HG03095 (cell line): ENCODE results near the gene LAPTM5.

Experiments
- ATAC-seq: cut with Tn5 transposase; IDR thresholded peaks from one replicate; pipeline ENCODE4 v1.9.1; 2021; ENCODE audit warnings: moderate library complexity; ENCODE audit not compliant: unreplicated experiment

Gene LAPTM5

DNA sequence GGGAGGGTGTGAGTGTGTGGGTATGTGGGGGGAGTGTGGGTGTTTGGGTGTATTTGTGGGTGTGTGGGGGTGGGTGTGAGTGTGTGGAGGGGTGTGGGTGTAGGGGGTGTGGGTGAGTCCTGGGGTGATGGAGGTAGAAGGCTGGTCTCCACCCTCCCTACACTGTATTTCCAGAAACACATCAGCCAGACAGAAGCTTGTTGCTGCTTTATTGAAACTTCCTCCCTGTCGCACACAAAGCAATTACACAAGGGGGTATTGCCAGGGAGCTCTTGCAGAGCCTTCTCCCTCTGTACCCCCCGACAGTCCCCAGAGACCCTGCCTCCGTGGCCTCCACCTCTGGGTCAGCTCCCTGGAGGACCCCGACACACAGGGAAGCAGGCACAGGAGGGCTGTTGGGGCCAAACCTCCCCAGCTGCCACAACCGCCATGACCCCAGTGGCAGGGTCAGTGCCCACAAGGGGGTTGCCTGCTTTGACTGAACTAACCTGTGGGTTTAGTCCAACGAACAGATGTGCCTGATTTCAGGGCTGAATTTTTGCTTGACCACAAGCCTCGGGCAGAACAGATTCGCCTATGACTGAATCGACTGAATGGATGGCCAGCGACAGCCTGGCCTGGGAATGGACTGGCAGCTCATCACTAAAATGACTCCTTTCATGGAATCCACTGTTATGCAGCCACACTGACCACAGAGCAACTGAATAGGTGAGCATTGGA lies 25.1 kb downstream of the LAPTM5 start:
- ATAC-seq, result no peak

DNA sequence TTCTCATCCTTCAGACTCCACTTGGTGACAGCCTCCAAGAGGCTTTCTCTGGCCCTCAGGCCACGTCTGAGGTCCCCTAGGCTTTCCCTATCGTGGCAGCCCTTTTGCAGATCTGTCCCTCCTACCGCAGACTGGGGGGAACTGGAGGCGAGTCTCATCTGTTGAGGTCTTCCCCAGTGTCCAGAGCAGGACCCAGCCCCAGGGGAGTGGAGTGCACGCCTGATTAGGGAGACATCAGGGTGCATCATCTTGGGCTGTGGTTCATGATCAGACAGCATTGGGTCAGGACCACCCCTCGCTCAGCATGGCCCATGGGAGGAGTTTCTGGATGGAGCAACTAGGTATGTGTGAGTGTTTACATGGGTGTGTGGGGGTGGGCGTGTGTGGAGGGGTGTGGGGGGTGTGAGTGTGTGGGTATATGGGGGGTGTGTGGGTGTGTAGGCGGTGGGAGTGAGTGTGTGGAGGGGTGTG lies 25.7 kb downstream of the LAPTM5 start:
- ATAC-seq, result no peak

DNA sequence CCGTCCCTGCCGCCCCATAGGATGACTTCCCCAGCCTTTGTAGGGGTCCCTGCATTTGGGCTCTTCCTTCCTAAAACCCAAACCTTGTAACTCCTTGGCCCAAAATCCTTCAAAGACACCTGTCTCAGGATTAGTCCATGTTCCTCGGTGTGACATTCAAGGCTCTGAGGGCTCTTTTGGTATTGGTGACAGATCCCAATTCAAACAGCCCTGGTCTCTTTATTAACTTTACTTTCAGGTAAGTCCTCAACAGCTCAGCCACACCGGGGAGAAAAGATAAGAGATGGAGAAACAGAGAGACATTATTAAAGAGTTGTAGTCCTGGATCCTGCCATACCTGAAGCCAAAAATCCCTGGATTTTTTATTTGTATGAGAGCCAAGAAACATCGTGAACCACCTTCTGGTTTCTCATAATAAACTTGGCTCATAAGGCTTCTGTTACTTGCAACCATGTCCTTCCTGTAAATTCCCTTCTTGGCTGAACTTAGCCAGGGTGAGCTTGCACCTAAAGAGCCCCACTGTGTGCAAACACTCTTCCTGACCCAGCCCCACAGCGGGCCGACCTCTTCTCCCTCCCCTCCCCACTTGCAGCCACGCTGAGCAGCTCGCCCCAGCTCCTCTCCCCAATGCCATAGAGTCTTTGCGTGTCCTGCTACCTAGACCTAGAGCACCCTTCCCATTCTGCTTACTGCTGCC lies 26.3 kb downstream of the LAPTM5 start:
- ATAC-seq, result no peak

DNA sequence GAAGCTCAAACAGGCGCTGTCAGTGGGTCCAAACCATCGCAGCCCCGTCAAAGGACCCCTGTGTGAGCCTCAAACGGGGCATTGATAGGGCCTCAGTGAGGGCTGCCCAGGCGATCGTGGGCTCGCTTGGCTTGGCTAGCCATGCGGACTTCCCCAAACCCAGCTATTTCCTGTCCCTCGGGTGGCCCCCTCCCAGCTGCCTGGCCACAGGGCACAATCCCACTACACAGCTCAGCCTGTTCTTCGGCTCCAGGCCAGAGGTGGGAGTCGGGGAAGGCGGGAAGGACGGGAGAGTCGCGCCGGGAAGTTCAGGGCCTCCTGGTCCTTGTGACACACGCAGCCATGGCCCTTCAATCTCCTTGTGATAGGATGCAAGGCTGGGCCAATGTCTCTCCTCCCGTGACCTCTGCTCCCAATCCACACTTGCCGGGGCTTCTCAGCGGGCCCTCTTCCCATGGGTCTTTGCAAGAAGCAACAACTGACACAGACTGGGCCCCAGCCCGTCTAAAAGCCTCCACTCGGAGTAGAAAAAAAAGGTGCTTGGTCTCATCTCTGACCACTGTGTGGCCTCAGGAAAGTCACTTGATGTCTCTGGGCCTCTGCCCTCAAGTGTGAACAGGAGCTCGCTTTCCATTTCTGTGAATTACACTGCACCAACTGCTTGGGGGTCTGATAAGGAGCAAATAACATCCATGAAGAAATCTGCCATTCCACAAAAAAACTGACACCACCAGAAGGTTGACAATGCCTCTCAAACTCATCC lies 27.0 kb downstream of the LAPTM5 start:
- no peak for ATAC-seq

DNA sequence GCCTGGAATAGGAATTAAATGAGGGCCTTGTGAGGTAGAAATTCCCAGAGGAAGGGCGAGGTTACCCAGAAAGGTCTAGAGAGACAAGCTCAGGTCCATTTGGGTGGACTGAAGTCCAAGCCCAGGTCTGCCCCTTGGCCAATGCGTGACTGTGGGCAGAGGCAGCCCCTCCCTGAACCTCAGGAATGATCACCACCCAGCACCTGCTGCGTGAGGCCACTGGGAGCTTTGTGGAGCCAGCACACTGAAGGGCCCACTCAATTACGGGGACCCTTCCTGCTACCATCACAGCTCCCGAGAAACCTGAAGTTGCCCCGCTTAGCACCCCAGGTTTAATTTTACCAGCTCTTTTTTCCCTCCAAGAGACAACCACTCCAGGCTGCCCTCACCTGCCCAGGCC lies 27.7 kb downstream of the LAPTM5 start:
- ATAC-seq, result no peak

DNA sequence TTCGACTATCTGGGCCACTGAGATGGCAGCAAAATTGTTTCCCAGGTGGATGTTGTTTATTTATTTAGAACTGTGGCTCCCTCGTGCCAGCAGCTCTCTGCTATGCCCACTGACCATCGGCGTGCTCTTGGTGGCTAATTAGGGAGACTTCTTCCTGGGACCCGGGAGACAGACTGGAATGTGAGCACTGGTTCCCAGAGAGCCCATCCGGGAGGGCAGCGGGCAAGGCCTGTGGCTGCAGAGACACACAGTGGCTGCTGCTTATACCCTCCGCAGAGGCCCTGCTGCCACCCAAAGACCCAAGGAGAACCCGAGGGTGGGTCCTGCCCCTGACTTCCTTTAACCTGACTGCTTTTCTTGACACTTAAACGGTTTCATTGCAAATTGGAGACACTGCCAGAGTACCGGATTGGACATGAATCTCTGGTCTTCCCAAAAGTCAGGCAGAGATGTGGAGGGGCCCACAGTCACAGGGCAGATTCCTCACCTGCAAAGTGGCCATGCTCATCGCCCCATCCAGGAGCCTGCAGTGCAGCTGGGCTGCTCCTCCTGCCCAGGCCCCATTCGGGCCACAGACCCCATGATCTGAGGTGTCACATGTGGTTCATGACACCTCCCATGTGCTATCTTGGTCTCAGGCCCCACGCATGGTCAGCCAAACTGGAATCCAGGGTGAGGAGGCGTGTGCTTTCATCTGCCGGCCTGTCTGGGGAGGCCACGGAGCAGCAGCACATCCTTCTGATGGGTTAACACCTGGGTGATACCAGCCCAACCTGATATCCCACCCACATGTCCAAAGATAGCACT lies 28.5 kb downstream of the LAPTM5 start:
- ATAC-seq, result no peak

DNA sequence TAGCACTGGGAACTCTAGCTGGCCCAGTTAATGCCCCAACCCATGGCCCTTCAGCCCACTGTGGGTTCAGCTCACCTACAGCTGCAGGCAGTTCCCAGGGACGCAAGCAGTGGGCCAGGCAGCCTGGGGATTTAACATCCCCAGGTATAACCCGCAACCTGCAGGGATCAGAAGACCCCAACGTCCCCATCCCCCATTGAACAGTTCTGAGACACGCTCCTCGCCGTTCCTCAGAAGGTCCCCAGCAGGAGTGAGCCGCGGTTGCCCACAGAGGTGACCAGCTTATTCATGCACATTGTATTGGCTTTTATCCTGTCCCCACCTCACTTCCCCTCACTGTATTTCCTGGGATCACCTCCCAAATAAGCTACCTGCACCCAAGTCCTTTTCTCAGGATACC lies 29.2 kb downstream of the LAPTM5 start:
- no peak for ATAC-seq

DNA sequence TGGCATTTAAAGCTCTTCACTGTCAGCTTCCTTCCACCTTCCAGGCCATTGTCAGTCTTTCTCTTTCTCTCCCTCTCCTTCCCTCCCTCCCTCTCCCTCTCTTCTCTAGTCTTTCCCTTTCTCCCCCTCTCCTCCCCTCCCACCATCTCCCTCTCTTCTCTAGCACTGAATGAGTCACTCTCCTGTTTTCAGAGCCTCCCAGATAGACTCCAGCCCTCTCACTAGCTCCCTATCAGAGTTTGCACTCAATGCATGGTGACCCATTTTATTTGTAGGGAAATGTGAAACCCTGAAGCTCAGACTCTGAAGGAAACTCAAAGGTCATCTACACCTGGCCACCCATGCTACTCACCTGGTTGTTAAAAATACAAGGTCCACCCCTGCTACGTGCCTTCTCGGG lies 29.8 kb downstream of the LAPTM5 start:
- ATAC-seq, result no peak

DNA sequence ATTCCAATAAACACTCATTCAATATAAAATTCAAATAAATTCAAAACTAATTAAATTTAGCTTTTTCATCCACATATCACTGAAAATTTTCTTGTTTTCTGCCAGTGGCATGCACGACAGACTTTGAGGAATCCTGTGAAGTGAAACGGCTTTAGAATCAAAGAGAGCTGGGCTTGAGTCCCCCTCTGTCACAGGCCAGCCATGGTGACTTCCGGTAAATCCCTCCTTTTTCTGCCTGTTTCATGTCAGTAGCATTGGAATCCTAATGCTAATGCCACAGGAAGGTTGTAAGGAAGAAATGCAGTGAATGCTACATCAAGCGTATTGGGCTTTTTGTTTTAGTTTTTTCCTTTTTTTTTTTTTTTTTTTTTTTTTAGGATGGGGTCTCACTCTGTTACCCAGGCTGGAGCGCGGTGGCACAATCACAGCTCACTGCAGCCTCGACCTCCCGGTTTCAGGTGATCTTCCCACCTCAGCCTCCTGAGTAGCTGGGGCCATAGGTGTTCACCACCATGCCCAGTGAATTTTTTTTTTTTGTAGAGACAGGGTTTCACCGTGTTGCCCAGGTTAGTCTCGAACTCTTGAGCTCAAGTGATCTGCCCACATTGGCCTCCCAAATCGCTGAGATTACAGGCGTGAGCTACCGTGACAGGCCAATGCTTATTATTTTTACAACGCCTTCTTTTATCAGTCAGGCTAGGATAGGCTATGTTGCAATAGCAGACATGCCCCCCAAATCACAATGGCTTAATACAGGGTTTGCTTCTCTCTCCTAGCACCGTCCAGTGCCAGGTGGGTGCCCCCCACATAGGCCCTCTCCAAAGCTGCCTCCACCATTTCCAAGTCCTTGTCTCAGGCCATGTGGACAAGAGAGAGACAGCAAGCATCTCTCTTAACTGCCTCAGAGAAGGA lies 30.5 kb downstream of the LAPTM5 start:
- no peak for ATAC-seq

DNA sequence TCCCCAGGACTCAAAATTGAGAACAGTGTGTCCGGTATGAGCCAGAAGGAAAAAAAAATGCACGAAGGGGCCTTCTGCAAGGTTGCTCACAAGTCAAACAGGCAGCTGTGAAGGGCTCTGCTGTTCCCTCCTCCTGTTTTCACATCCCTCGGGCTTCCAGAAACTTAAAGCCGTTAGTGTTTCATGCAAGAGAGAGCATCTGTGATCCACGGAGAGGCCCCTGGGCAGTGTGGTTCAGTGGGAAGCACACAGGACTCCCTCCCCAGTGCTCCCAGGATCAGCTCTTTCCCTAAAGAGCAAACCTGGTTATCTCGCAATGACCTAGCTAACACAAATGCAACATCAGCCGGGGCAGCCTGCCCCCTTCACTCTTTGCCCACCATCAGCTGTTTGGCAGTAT lies 31.3 kb downstream of the LAPTM5 start:
- no peak for ATAC-seq

DNA sequence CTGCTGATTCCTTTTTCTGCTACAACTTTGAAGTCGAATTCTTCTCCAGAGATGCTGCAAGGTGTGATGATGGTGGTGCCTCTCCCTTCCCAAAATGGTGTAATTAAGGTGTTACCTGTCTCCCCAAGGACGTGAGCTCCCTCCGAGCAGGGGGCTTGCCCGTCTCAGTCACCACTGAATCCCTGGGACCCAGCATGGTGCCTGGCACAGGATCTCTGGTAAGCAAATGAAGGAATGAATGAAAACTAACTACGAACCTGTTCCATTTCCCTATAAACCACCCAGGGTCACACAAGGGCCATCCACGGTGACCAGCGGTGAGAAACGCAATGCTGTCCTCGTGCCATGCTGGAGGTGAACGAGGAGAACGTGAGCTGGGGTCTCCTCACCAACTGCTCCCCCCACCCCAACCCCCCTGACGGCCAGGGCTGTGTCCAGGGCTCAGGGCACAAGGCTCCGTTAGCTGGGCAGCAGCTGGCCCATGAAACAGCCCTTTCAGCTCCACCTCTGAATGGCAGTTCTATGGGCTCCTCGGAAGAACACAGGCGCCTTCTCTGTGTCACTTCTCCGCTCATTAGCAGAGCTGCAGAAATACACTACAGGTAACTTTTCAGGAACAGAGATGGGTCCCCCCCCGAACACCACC lies 32.0 kb downstream of the LAPTM5 start:
- no peak for ATAC-seq

DNA sequence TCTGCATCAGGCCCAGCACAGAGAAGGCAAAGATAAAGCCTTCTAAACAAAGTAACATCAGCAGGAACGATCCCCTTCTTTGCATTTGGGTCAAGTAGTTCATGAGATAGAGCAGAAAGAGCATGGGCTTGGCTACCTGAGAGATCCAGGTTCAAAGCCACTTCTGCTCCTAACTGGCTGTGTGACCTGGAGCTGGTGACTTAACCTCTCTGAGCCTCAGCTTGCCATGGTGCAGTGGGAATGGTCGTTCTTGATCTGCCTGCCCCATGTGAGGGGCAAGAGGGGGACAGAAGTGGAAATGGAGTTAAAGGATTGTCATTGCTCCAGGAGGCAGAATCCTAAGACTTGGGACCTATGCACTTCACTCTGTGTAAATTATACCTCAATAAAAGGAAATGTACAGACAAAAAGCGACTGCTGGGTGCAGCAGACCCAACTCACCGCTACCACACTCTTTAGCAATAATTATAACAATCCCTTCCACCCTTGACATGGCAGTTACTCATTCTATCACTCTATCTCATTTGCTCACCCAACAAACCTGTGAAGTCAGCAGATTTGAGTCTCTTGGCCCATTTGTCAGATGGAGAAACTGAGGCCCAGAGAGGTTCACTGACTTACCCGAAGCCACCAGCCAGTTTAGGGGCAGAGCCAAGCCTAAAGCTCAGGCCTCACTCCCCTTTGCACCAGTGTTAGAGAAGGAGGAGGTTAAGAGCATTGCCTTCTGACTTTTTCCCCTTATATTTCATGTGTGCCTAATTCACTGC lies 32.7 kb downstream of the LAPTM5 start:
- no peak for ATAC-seq

DNA sequence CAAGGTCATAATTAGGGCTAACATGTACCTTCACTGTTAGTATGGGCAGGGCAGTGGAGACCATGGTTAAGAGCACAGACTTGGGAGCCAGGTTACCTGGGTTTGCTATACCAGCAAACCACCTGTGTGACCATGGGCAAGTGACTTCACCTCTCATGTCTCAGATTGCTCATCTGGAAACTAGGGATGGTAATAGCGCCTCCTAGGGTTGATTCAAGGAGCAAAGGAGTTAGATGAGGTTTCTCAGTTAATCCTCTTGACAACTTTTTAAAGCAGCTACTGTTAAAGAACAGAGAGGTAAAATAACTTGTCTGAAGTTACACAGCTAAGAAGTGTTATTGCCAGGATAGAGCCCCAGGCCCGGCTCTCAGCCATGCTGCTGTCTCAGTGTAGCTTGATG lies 33.4 kb downstream of the LAPTM5 start:
- no peak for ATAC-seq

DNA sequence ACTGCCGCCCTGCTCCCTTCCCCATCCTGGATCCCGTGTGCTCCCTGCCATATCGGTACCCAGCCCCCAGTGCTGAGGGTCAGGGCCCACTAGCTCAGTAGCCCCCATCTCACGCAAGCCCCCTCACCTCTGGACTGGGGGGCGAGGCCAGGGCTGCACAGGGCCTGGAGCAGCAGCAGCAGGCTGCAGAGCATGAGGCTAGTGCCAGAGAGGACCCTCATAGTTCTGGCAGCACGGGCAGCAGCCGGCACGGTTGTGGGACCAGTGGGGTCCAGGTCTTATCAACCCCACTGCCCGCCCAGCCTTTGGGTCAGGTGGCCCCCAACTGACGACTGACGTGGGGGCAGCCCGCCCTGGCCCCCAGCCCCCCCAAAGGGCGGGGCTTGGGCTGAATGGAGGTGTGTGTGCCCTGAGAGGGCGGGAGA lies 34.2 kb downstream of the LAPTM5 start, which contains the start of gene MATN1:
TSS of gene MATN1 (minus strand) at position 255 of the 425 bp plus-strand sequence. CDS start at position 221, 34 bp downstream.
- ATAC-seq, result no peak

DNA sequence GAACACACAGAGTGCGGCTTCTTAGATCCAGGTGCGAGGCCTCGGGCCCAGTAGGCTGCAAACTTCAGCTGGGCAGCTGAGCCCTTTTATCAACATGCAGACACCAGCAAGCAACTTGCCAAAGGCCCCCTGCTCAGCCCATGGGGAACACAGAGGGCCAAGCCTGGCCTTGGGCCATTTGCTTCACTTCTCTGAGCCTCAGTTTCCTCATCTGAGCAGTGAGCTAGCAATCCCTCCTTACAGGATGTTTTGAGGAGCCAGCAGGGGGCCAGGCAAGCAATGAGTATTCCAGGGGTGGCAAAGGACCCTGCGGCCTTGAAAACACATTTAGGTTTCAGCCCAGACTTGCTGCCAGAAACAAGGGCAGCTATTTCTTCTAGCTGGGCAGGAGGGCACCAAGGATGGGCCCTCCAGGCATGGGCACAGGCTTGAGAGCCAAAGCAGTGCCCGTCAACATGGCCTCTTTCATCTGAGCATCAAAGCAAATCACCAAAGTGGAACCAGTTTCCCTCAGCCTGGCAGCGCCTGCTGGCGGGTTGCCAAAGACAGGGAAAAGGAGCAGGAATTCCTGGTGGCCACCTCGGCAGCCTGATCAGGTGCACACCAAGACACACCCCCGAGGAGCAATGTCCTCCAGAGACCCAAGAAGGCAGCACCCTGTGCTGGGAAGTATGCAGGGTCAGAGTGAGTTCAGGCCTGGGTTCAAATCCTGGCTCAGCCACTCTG lies 35.6 kb downstream of the LAPTM5 start:
- no peak for ATAC-seq

DNA sequence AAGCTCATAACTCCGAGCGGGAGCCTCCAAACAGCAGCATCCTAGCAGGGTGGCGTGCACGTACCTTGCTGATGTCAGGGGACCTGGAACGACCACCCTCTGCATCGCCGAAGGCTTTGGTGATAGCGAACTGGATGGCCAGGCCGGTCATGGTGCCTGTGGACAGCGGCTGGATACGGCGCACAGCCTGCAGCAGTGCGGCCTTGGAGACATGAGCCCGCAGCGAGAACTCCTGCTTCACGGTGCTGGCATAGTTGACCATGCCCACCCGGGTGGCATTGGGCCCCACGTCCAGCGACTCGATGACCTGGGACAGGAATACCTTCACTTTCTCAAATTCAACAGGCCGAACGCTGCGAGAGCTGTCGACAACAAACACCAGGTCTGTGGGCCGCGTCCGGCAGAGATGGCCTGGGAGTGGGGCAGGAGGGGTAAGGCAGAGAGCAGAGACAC lies 36.2 kb downstream of the LAPTM5 start:
- no peak for ATAC-seq

DNA sequence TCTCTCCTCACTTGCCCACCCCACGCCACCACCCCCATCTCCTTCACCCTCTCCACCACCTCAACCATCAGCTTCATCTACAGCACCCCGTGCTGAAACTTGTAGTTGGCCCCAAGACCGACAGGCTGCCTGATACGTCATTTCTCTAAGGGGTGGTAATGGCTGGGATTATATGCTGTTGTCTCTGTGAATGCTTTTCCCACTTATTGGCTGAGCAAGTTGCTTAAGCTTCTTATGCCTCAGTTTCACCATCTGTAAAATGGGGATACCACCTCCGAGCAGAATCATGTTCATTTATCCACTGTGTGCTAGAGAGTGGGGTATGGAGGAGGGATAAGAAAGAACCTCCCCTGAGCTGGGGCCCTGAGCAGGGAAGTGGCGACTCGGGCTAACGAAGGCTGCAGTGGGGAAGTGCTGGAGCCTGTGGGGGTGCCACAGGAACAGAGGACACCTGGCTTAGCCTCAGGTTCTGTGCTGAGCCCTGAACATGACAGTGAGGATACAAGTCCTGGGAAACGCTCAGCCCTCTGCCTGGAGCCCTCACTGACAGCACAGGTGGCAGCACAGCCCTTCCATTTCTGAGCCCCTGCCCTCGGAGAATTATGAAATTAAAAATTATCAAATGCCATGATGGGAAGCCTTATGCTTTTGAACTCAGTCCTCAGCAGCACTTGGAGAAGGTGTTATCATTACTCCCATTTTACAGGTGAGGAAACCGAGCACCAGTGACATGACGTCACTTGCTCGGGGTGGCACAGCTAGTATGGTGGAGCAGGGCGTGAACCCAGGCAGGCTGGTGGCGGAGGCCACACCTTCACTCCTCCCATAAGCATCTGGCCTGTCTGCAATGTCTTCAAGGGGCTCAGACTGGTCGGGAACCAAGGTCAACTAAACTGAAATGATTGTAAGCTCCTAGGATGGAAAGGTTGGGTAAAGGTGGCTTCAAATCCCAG lies 37.0 kb downstream of the LAPTM5 start:
- ATAC-seq, result no peak
